DOHH2 (cell line): ENCODE results near the gene ECHDC1.

Experiments used
- EZH2phosphoT487 ChIP-seq: fragments of 200-600 bp; sonication (generic); IDR thresholded peaks from 2 replicates; pipeline ENCODE4 v1.6.1; 2017; ENCODE audit warnings: borderline replicate concordance, mild to moderate bottlenecking, antibody characterized with exemption, low read length, moderate library complexity, mixed read lengths
- TF ChIP-seq, protein P1 (sequence below): fragments of 200-600 bp; sonication (generic); IDR thresholded peaks from one replicate; pipeline ENCODE4 v1.5.1; 2014; ENCODE audit warnings: antibody characterized with exemption, mild to moderate bottlenecking, low read depth, low read length; ENCODE audit not compliant: poor library complexity, severe bottlenecking

DNA sequence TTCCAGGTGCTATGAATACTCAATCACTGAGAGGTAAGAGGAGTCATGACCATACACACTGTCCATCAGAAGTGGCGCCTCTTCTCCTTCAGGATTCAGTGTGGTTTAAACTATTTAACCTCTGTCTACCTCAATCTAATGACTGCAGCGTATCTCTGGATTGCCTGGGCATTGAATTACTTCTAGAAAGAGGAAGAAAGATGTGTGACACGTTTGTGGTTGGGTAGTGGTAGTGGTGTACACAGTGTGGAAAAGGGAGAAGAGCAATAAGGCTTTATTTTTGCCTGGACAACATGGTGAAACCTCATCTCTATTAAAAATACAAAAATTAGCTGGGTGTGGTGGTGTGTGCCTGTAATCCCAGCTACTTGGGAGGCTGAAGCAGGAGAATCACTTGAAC, 38.0 kb upstream of the ECHDC1 start:
- TF ChIP-seq, protein P1, sequence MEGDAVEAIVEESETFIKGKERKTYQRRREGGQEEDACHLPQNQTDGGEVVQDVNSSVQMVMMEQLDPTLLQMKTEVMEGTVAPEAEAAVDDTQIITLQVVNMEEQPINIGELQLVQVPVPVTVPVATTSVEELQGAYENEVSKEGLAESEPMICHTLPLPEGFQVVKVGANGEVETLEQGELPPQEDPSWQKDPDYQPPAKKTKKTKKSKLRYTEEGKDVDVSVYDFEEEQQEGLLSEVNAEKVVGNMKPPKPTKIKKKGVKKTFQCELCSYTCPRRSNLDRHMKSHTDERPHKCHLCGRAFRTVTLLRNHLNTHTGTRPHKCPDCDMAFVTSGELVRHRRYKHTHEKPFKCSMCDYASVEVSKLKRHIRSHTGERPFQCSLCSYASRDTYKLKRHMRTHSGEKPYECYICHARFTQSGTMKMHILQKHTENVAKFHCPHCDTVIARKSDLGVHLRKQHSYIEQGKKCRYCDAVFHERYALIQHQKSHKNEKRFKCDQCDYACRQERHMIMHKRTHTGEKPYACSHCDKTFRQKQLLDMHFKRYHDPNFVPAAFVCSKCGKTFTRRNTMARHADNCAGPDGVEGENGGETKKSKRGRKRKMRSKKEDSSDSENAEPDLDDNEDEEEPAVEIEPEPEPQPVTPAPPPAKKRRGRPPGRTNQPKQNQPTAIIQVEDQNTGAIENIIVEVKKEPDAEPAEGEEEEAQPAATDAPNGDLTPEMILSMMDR: no peak
- no peak for TF ChIP-seq EZH2phosphoT487
